GM12864 (cell line): ENCODE data around the gene COX4I1.

Experiments
- DNase-seq: peaks from one replicate; pipeline ENCODE4 v3.0.0-alpha.2; 2011; ENCODE audit warnings: low read depth
- H3K4me3 ChIP-seq: 2 replicates; pipeline ENCODE4 v1.5.1; 2011; ENCODE audit warnings: mild to moderate bottlenecking, low read depth, low read length, control low read depth
- CTCF ChIP-seq: IDR thresholded peaks from 2 replicates; pipeline ENCODE4 v1.5.1; 2011; ENCODE audit warnings: low read depth, mild to moderate bottlenecking, moderate library complexity, low read length, control low read depth, inconsistent platforms; ENCODE audit errors: missing control alignments

COX4I1 gene

GRCh38 chr16:85808926-85809325 is 9.4 kb downstream of the COX4I1 start:
- no peak for TF ChIP-seq CTCF
- DNase-seq, result no peak
- no peak overlapping the region for H3K4me3 ChIP-seq

GRCh38 chr16:85809645-85810044 is 10.2 kb downstream of the COX4I1 start:
- TF ChIP-seq CTCF, result peak; percentile 1
- no peak overlapping the region for H3K4me3 ChIP-seq

GRCh38 chr16:85810097-85810741 is 10.7 kb downstream of the COX4I1 start:
- DNase-seq, result no peak
- no peak overlapping the region for H3K4me3 ChIP-seq
- no peak for TF ChIP-seq CTCF

More at GRCh38 chr16:85809645-85810044, 10.2 kb downstream of the COX4I1 start:
- no peak for DNase-seq

GRCh38 chr16:85810742-85811115 is 11.2 kb downstream of the COX4I1 start:
- no peak for DNase-seq
- H3K4me3 ChIP-seq, result no peak overlapping the region
- TF ChIP-seq CTCF, result no peak

GRCh38 chr16:85812031-85812807 is 12.7 kb downstream of the COX4I1 start:
- no peak for TF ChIP-seq CTCF
- DNase-seq, result no peak
- no peak overlapping the region for H3K4me3 ChIP-seq

- no peak for DNase-seq
- no peak overlapping the region for H3K4me3 ChIP-seq
- no peak for TF ChIP-seq CTCF
Observed at GRCh38 chr16:85812811-85813700, 13.6 kb downstream of the COX4I1 start.
